ENCODE results near the gene NAE1.

GRCh38 chr16:66843191-66843590, 12.4 kb upstream of the NAE1 start:
- no peak for TF ChIP-seq CTCF (conservative IDR thresholded peaks at IDR 0.05 in 1 of 2, IDR thresholded peaks at IDR 0.05 in 1 of 2; ENCODE audit: extremely low read depth in 1 of 2, insufficient read depth in 1 of 2, low read depth in 1 of 2, low read length in 2 of 2)
- TF ChIP-seq EZH2 (IDR thresholded peaks at IDR 0.05; ENCODE audit: borderline replicate concordance, low read length), result no peak

Data from mammary epithelial cell (primary cell).